Esophagus muscularis mucosa (tissue), 4 donors: ENCODE measurements around the gene FILIP1L. TPM values are rescaled to one million over a fixed set of nuclear protein-coding genes. Genes with fewer than 3 reads are reported as not detected.
A peak's percentile ranks its signal among the peaks of the same experiment; 100 is the strongest.

Experiments
- DNase-seq: peaks from one replicate; pipeline ENCODE4 v3.0.0-alpha.2; 2017; ENCODE audit errors: extremely low spot score
- H3K27ac ChIP-seq, 4 donors: fragments of 200-600 bp; sonication (generic); replicated peaks in 1 of 4; 1 replicate in 3 of 4; 2 replicates in 1 of 4; pipeline ENCODE4 v1.5.1; 2016 to 2019; ENCODE audit warnings: mild to moderate bottlenecking in 1 of 4
- H3K27me3 ChIP-seq, 4 donors: fragments of 200-600 bp; sonication (generic); one replicate each; pipeline versions ENCODE4 v1.5.1 to v1.6.0; 2016 to 2019
- H3K36me3 ChIP-seq, 4 donors: fragments of 200-600 bp; sonication (generic); one replicate each; pipeline ENCODE4 v1.5.1; 2016 to 2019
- H3K4me1 ChIP-seq, 4 donors: fragments of 200-600 bp; sonication (generic); one replicate each; pipeline ENCODE4 v1.5.1; 2016 to 2019
- H3K4me3 ChIP-seq, 4 donors: fragments of 200-600 bp; sonication (generic); 1 replicate in 2 of 4; 2 replicates in 2 of 4; pipeline ENCODE4 v1.5.1; 2016 to 2019; ENCODE audit warnings: mild to moderate bottlenecking in 4 of 4, moderate library complexity in 1 of 4
- H3K9me3 ChIP-seq, 4 donors: fragments of 200-600 bp; sonication (generic); 1 replicate in 3 of 4; 2 replicates in 1 of 4; pipeline ENCODE4 v1.5.1; 2016 to 2019
- CTCF ChIP-seq, 3 experiments: fragments of 200-600 bp in 2 of 3; fragments of 450-650 bp in 1 of 3; sonication (generic) in 2 of 3; IDR thresholded peaks; one replicate each; pipeline ENCODE4 v1.5.1; 2017 to 2019; ENCODE audit warnings: antibody characterized with exemption in 3 of 3, mild to moderate bottlenecking in 2 of 3, moderate library complexity in 1 of 3
- EP300 ChIP-seq: sonication (generic); formaldehyde crosslinking; IDR thresholded peaks from one replicate; pipeline ENCODE4 v1.6.1; 2017; ENCODE audit warnings: antibody characterized with exemption
- POLR2A ChIP-seq: fragments of 450-650 bp; IDR thresholded peaks from one replicate; pipeline ENCODE4 v1.6.1; 2017; ENCODE audit warnings: antibody characterized with exemption, moderate library complexity, mild to moderate bottlenecking, low read depth
- POLR2AphosphoS5 ChIP-seq, 2 donors: sonication (generic); formaldehyde crosslinking; IDR thresholded peaks; one replicate each; pipeline ENCODE4 v1.6.1; 2017; ENCODE audit warnings: antibody characterized with exemption in 2 of 2
- WGBS: methylation state at CpG from one replicate; pipeline ENCODE4 v1.1.5; 2018; 5-methylcytosine and 5-hydroxymethylcytosine counted together
- intact Hi-C: fragments of 100-400 bp; cut with DNase I; formaldehyde crosslinking; loops from one replicate; pipeline ENCODE4 v1.15.1; 2023
- total RNA-seq, 4 donors: library from RNA; depleted of rRNA; stranded (reverse); fragments of >200 nt; gene quantifications; one replicate each; pipeline versions ENCODE4 v1.1.0 to v1.2.1, GENCODE V29; 2016

FILIP1L gene
- total RNA-seq, 4 donors from 2014 or later = 120 to 134 (median 127) TPM

- H3K27me3 ChIP-seq = no peaks in the 10 kb centered on the region
- DNase-seq = no peak
- peaks cover 9 to 65% (median 51%) of the 10 kb centered on the region in 4 donors for H3K4me1 ChIP-seq
- no peak overlapping the region for H3K4me3 ChIP-seq
- TF ChIP-seq EP300 (no peak), POLR2AphosphoS5 (IDR thresholded peaks at IDR 0.05) (no peak), POLR2A (no peak), CTCF (IDR thresholded peaks at IDR 0.05) (no peak)
- WGBS = 69% methylated on average over 4 of the region's 4 CpGs
- H3K27ac ChIP-seq = no peak overlapping the region
- no peaks in the 10 kb centered on the region for H3K9me3 ChIP-seq
- H3K36me3 ChIP-seq = no peaks in the 10 kb centered on the region
- intact Hi-C loops = no loop called here
These were observed 157.0 kb downstream of the FILIP1L start for GRCh38 chr3:99957151-99957796.

GRCh38 chr3:99955773-99956562, 158.3 kb downstream of the FILIP1L start:
- DNase-seq = no peak
- TF ChIP-seq POLR2A = no peak
- TF ChIP-seq POLR2AphosphoS5 (IDR thresholded peaks at IDR 0.05) = no peak
- no peak for TF ChIP-seq CTCF (IDR thresholded peaks at IDR 0.05)
- no peak for TF ChIP-seq EP300
- intact Hi-C loops = no loop called here
- Histone ChIP-seq H3K4me1 (peaks cover 9 to 61% (median 49%) of the 10 kb centered on the region in 4 donors), H3K4me3 (no peak overlapping the region), H3K9me3 (no peaks in the 10 kb centered on the region), H3K27me3 (no peaks in the 10 kb centered on the region), H3K27ac (peak overlapping the region in 1 of 4 donors; percentile 16), H3K36me3 (no peaks in the 10 kb centered on the region)
- WGBS = 94% methylated on average over 10 of the region's 10 CpGs

GRCh38 chr3:99954914-99955644, 159.2 kb downstream of the FILIP1L start:
- no peaks in the 10 kb centered on the region for H3K9me3 ChIP-seq
- peak overlapping the region in 3 of 4 donors; percentile 10 to 18 (median 16) for H3K27ac ChIP-seq
- intact Hi-C loops = no loop called here
- WGBS = 66% methylated on average over 4 of the region's 4 CpGs
- H3K4me1 ChIP-seq = peaks cover 11 to 61% (median 45%) of the 10 kb centered on the region in 4 donors
- H3K27me3 ChIP-seq = no peaks in the 10 kb centered on the region
- no peaks in the 10 kb centered on the region for H3K36me3 ChIP-seq
- no peak for TF ChIP-seq EP300
- TF ChIP-seq POLR2A = no peak
- TF ChIP-seq CTCF (IDR thresholded peaks at IDR 0.05) = no peak
- no peak for TF ChIP-seq POLR2AphosphoS5 (IDR thresholded peaks at IDR 0.05)
- H3K4me3 ChIP-seq = no peak overlapping the region
- DNase-seq = no peak

- peaks cover 13 to 60% (median 47%) of the 10 kb centered on the region in 4 donors for H3K4me1 ChIP-seq
- intact Hi-C loops = no loop called here
These were observed 160.7 kb downstream of the FILIP1L start for GRCh38 chr3:99953596-99953995.

More at GRCh38 chr3:99953596-99953995, 160.7 kb downstream of the FILIP1L start:
- no peak for DNase-seq
- H3K27me3 ChIP-seq = no peaks in the 10 kb centered on the region
- H3K36me3 ChIP-seq = no peaks in the 10 kb centered on the region
- H3K4me3 ChIP-seq = no peak overlapping the region
- H3K27ac ChIP-seq = no peak overlapping the region
- H3K9me3 ChIP-seq = no peaks in the 10 kb centered on the region
- no peak for TF ChIP-seq CTCF (IDR thresholded peaks at IDR 0.05)
- TF ChIP-seq EP300 = no peak
- TF ChIP-seq POLR2AphosphoS5 (IDR thresholded peaks at IDR 0.05) = no peak
- no peak for TF ChIP-seq POLR2A
